Measurements from ENCODE around the gene RASGRF1.

DNA sequence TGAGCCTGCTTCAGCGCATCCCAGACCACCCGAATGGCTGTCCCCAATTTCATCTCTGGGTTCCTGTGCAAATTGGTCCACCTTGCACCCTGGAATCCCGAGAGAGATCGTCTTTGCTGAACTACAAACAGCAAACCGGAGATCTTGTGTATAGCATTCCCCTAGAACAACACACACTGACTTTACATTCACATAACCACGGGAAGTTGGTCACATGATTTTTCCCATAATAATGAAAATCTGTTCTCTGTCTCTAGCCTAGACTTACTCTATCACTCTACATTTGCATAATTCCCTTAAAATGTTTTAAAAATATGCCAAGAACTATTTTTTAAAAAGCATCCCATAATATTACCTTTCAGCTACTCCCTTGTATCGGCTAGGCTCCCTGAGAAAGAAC is 180.3 kb downstream of the RASGRF1 start:
- TF ChIP-seq, protein P1, sequence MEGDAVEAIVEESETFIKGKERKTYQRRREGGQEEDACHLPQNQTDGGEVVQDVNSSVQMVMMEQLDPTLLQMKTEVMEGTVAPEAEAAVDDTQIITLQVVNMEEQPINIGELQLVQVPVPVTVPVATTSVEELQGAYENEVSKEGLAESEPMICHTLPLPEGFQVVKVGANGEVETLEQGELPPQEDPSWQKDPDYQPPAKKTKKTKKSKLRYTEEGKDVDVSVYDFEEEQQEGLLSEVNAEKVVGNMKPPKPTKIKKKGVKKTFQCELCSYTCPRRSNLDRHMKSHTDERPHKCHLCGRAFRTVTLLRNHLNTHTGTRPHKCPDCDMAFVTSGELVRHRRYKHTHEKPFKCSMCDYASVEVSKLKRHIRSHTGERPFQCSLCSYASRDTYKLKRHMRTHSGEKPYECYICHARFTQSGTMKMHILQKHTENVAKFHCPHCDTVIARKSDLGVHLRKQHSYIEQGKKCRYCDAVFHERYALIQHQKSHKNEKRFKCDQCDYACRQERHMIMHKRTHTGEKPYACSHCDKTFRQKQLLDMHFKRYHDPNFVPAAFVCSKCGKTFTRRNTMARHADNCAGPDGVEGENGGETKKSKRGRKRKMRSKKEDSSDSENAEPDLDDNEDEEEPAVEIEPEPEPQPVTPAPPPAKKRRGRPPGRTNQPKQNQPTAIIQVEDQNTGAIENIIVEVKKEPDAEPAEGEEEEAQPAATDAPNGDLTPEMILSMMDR (IDR thresholded peaks at IDR 0.05 in 4 of 5, conservative IDR thresholded peaks at IDR 0.05 in 1 of 5), result no peak
- no peak for TF ChIP-seq POLR2A (IDR thresholded peaks at IDR 0.05)
